Panc1 (cell line): Measurements from ENCODE around the gene FGGY. TPM values are rescaled to one million over a fixed set of nuclear protein-coding genes. Genes with fewer than 3 reads are reported as not detected.
A peak's percentile ranks its signal among the peaks of the same experiment; 100 is the strongest.

Experiments used
- ATAC-seq: fragments of 200-7000 bp; cut with Tn5 transposase; 2 replicates; pipeline ENCODE4 v1.9.1; 2020; ENCODE audit warnings: mild to moderate bottlenecking, moderate library complexity
- BruUV-seq: library from RNA; stranded (reverse); fragments of 400-500 nt; replicated peaks from 2 replicates; lab custom pipeline; 2021; lab: Mats Ljungman, UMichigan
- CTCF ChIA-PET: fragments of 300-600 bp; sonication (Branson Sonifier 250); formaldehyde crosslinking; loops from one replicate; lab custom pipeline; 2022; ENCODE audit warnings: antibody characterized with exemption; lab: Charles Lee
- POLR2A ChIA-PET: fragments of 300-600 bp; sonication (Branson Sonifier 250); formaldehyde crosslinking; loops from one replicate; lab custom pipeline; 2022; ENCODE audit warnings: antibody characterized with exemption; lab: Charles Lee
- DNase-seq: peaks from one replicate; pipeline ENCODE4 v3.0.0-alpha.2; 2010; ENCODE audit warnings: low read depth, low spot score
- H3K27ac ChIP-seq: 2 replicates; pipeline ENCODE4 v1.5.1; 2011; ENCODE audit warnings: mild to moderate bottlenecking, low read length, inconsistent platforms
- H3K27me3 ChIP-seq: fragments of 200-500 bp; sonication (Bioruptor generic); 2 replicates; pipeline ENCODE4 v1.6.0; 2014; ENCODE audit warnings: low read length, inconsistent platforms; ENCODE audit not compliant: control insufficient read depth, insufficient read depth
- H3K36me3 ChIP-seq: fragments of 200-500 bp; sonication (Bioruptor generic); 2 replicates; pipeline ENCODE4 v1.5.1; 2014; ENCODE audit warnings: inconsistent platforms, mild to moderate bottlenecking, low read length, moderate library complexity; ENCODE audit not compliant: control insufficient read depth, insufficient read depth
- H3K4me1 ChIP-seq: 2 replicates; pipeline ENCODE4 v1.5.1; 2011; ENCODE audit warnings: inconsistent platforms, mild to moderate bottlenecking, low read length, moderate library complexity; ENCODE audit not compliant: control insufficient read depth, insufficient read depth
- H3K4me3 ChIP-seq, 2 experiments: 2 replicates each; pipeline ENCODE4 v1.5.1; 2011 to 2012; ENCODE audit warnings: low read depth in 2 of 2, low read length in 2 of 2, mild to moderate bottlenecking in 2 of 2, inconsistent platforms in 1 of 2, moderate library complexity in 1 of 2
- H3K9me3 ChIP-seq: fragments of 200-500 bp; sonication (Bioruptor generic); 2 replicates; pipeline ENCODE4 v1.5.1; 2014; ENCODE audit warnings: low read depth, mild to moderate bottlenecking, inconsistent platforms, low read length, moderate library complexity; ENCODE audit not compliant: control insufficient read depth, insufficient read depth
- POLR2AphosphoS5 ChIP-seq: IDR thresholded peaks from 2 replicates; pipeline ENCODE4 v1.6.1; 2012; ENCODE audit warnings: mild to moderate bottlenecking, low read depth, low read length, moderate library complexity
- SIN3A ChIP-seq: IDR thresholded peaks from 2 replicates; pipeline ENCODE4 v1.6.1; 2012; ENCODE audit warnings: low read depth, mild to moderate bottlenecking, low read length, moderate library complexity, borderline replicate concordance; ENCODE audit not compliant: insufficient read depth
- TCF7L2 ChIP-seq: IDR thresholded peaks from 2 replicates; pipeline ENCODE4 v1.6.1; 2011; ENCODE audit warnings: mild to moderate bottlenecking, low read depth, low read length, inconsistent platforms
- in situ Hi-C: cut with HindIII; loops from 2 replicates; pipeline ENCODE4 v1.10.0; 2016; ENCODE audit warnings: low sequenced_read_pairs, low pct_unique_long_range_greater_than_20kb
- intact Hi-C: fragments of 100-400 bp; cut with micrococcal nuclease; formaldehyde crosslinking; loops from one replicate; pipeline ENCODE4 v1.10.0; 2022; ENCODE audit not compliant: unreplicated experiment
- total RNA-seq: library from RNA; stranded (reverse); gene quantifications from one replicate; pipeline ENCODE4 v1.2.1, GENCODE V29; 2021; ENCODE audit not compliant: unreplicated experiment
- TF ChIP-seq, protein P1 (sequence below), 2 experiments: IDR thresholded peaks; 2 replicates each; pipeline ENCODE4 v1.6.1; 2011 to 2012; ENCODE audit warnings: low read depth in 2 of 2, control low read depth in 1 of 2, low read length in 1 of 2, mild to moderate bottlenecking in 1 of 2, moderate library complexity in 1 of 2; ENCODE audit not compliant: insufficient read depth in 1 of 2
- TF ChIP-seq, protein P2 (sequence below): fragments of 450-650 bp; IDR thresholded peaks from 2 replicates; pipeline ENCODE4 v1.5.1; 2017; ENCODE audit warnings: mild to moderate bottlenecking

Gene FGGY
- total RNA-seq, 1 experiment from 2014 or later: 15.5 TPM

DNA sequence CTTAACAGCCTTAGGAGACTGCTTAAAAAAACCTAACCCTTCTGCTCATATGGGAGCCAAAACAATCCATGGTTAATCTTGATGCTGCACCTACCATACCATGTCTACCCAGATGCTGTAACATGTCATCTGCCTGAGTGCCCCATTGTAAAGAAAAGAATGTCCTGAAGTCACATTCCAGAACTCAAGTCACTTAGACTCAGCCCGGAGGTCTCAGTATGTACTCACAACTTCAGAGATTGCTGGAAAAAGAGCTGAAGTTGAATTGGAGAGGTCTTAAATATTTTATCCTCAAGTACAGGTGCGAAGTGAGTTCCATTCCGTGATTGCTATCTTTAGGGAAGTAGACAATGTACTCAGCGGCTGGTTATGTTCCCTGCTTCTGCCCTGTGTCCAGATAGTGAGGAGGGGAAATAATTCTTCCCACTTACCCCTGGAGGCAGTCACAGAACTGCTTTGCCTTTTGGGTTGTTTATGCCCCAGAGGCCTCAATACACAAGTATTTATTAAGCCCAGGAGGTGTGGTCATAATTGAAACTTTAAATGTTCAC, 460.4 kb downstream of the FGGY start:
- Histone ChIP-seq H3K9me3 (no peaks in the 10 kb centered on the region), H3K27ac (no peak overlapping the region), H3K4me3 (no peak overlapping the region), H3K36me3 (no peaks in the 10 kb centered on the region), H3K27me3 (no peaks in the 10 kb centered on the region), H3K4me1 (no peaks in the 10 kb centered on the region)
- TF ChIP-seq, protein P1, sequence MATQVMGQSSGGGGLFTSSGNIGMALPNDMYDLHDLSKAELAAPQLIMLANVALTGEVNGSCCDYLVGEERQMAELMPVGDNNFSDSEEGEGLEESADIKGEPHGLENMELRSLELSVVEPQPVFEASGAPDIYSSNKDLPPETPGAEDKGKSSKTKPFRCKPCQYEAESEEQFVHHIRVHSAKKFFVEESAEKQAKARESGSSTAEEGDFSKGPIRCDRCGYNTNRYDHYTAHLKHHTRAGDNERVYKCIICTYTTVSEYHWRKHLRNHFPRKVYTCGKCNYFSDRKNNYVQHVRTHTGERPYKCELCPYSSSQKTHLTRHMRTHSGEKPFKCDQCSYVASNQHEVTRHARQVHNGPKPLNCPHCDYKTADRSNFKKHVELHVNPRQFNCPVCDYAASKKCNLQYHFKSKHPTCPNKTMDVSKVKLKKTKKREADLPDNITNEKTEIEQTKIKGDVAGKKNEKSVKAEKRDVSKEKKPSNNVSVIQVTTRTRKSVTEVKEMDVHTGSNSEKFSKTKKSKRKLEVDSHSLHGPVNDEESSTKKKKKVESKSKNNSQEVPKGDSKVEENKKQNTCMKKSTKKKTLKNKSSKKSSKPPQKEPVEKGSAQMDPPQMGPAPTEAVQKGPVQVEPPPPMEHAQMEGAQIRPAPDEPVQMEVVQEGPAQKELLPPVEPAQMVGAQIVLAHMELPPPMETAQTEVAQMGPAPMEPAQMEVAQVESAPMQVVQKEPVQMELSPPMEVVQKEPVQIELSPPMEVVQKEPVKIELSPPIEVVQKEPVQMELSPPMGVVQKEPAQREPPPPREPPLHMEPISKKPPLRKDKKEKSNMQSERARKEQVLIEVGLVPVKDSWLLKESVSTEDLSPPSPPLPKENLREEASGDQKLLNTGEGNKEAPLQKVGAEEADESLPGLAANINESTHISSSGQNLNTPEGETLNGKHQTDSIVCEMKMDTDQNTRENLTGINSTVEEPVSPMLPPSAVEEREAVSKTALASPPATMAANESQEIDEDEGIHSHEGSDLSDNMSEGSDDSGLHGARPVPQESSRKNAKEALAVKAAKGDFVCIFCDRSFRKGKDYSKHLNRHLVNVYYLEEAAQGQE (IDR thresholded peaks at IDR 0.05; ENCODE audit: insufficient read depth in 1 of 2, low read depth in 2 of 2, low read length in 1 of 2): no peak
- TF ChIP-seq SIN3A (no peak), TCF7L2 (no peak), POLR2AphosphoS5 (no peak)
- TF ChIP-seq, protein P2, sequence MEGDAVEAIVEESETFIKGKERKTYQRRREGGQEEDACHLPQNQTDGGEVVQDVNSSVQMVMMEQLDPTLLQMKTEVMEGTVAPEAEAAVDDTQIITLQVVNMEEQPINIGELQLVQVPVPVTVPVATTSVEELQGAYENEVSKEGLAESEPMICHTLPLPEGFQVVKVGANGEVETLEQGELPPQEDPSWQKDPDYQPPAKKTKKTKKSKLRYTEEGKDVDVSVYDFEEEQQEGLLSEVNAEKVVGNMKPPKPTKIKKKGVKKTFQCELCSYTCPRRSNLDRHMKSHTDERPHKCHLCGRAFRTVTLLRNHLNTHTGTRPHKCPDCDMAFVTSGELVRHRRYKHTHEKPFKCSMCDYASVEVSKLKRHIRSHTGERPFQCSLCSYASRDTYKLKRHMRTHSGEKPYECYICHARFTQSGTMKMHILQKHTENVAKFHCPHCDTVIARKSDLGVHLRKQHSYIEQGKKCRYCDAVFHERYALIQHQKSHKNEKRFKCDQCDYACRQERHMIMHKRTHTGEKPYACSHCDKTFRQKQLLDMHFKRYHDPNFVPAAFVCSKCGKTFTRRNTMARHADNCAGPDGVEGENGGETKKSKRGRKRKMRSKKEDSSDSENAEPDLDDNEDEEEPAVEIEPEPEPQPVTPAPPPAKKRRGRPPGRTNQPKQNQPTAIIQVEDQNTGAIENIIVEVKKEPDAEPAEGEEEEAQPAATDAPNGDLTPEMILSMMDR: no peak
- no TSS peak for BruUV-seq
- POLR2A ChIA-PET: no interaction called here
- DNase-seq (no peak), ATAC-seq (no peak)
- CTCF ChIA-PET: interaction anchor here (1.0 kb wide), 1 partner anchor 190 kb away, joined by 3 read pairs; no protein-coding TSS in a partner anchor
- intact Hi-C loops (loop anchor here (5.0 kb wide), 2 partner anchors 60 to 1015 kb away; no protein-coding TSS in a partner anchor), in situ Hi-C loops (no loop called here)

DNA sequence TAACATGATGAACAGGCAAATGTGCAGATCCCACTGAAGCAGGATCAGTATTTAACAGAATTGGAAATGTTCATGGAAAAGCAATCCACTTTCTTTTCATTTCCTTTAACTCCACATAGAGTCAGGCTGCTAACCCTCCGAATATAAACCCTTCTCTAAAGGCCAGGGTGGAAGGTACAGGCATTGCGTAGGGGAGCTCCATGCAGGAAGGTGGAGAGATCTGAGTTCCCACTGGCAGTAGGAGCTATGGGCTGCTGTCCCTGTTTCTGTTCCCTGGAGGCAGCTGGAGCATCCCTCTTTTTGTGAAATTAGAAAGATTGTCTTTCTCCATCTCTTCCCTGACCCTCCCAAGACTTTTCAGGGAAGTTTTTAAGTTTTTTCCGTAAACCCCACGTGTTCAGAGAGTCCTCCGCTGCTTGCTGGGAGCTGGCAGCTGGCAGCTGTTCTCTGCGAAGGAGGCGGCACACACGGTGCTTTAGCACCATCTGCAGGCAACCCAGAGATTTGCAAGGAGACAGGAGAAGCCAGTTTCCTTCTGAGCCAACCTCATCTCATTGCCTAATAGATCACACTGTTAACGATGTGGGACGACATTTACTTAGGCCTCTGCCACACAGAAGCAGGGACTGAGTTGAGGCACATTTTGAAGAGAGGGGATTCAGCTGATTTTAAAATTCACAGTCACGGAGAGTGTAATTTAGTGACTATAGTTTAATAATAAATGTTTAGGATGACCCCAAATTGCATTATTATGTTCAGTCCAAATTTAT, 462.4 kb downstream of the FGGY start:
- Histone ChIP-seq H3K4me1 (no peaks in the 10 kb centered on the region), H3K27me3 (no peaks in the 10 kb centered on the region), H3K4me3 (peak overlapping the region; percentile 2 to 42; a peak in 3 of 4 replicates), H3K27ac (0 out of 2 replicates have a peak overlapping the region, but pooled peaks have one; percentile 8), H3K9me3 (no peaks in the 10 kb centered on the region), H3K36me3 (no peaks in the 10 kb centered on the region)
- ATAC-seq (peak; percentile 95), DNase-seq (peak; percentile 70)
- no TSS peak for BruUV-seq
- no peak for TF ChIP-seq SIN3A
- TF ChIP-seq, protein P2: peak; percentile 93
- in situ Hi-C loops: no loop called here
- CTCF ChIA-PET: interaction anchor here (0.6 to 1.0 kb wide), 3 partner anchors 17 to 1243 kb away, joined by 3 to 8 read pairs (median 5); no protein-coding TSS in a partner anchor
- POLR2A ChIA-PET: interaction anchor here (1.1 kb wide), 1 partner anchor 974 kb away, joined by 3 read pairs; no protein-coding TSS in a partner anchor
- intact Hi-C loops: loop anchor here (5.0 kb wide), 2 partner anchors 62 to 1017 kb away; no protein-coding TSS in a partner anchor
